Femur (tissue), 1 donor: Measurements from ENCODE around the gene SAMD4B.
"Not testable (repeated sequence)": the region's sequence is repeated elsewhere in the genome, so short reads cannot be mapped to it uniquely, and the experiment has no call there.

Experiments used
- DNase-seq: peaks from one replicate; pipeline ENCODE4 v3.0.0-alpha.2; 2017

SAMD4B gene

DNA sequence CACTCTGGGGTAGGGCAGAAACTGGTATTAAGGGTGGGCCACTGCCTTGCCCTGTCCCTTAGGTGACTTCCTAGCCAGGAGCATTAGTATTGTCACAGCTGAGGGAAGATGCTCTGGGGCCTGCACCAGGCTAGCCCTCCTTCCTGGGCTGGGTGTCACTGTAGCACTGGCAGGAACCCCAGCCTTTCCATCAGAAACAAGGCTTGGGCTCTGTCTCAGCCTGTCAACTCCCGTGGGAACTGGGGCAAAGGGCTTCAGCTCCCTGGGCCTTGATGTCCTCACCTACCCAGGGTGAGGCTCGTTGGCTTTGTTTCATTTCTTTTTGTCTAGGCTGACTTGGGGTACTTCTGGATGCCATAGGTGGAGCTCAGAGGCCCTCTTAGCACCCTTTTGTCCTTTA lies 30.7 kb downstream of the SAMD4B start:
- no peak for DNase-seq

- DNase-seq, result no peak
Measured at GRCh38 chr19:39375929-39376328, 33.7 kb downstream of the SAMD4B start.

DNA sequence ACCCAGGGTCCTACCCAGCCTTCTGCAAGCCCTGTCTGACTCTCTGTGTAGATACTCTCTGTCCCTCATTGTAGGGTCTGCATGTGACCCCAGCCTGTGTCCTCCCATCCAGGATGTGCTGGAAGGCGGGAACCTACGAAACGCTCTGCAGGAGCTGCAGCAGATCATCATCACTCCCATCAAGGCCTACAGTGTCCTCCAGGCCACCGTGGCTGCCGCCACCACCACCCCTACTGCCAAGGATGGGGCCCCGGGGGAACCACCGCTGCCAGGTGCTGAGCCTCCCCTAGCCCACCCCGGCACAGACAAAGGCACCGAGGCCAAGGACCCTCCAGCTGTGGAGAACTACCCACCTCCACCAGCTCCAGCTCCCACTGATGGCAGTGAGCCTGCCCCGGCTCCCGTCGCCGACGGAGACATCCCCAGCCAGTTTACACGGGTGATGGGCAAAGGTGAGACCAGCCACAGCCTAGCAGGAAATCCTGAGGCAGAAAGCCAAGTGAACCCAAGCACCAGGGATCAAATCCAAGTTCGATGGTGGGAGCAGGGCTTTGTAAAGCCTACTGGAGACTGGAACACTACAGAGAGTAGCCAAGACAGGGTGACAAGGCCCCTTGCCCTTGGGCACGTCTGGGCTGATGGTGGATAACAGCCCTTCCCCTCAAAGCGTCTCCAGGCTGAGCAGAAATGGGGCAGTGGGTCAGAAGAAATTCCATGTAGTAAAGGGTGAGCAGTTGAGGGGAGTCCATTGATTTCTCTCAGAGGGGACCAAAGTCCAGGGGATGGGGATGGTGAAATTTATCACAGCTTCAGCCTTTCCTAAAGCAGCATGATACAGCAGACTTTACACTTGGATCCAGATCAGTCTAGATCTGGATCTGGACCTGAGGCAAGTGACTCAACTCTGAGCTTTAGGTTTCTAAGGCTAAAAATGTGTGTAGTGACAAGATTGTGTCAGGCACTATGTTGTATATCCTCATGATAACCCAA lies 35.4 kb downstream of the SAMD4B start:
- DNase-seq, result no peak

GRCh38 chr19:39379366-39379765 lies 37.1 kb downstream of the SAMD4B start:
- DNase-seq, result not testable (repeated sequence)

- no peak for DNase-seq
Measured at GRCh38 chr19:39379865-39380396, 37.7 kb downstream of the SAMD4B start.

GRCh38 chr19:39380521-39381502 lies 38.6 kb downstream of the SAMD4B start:
- DNase-seq, result no peak

DNA sequence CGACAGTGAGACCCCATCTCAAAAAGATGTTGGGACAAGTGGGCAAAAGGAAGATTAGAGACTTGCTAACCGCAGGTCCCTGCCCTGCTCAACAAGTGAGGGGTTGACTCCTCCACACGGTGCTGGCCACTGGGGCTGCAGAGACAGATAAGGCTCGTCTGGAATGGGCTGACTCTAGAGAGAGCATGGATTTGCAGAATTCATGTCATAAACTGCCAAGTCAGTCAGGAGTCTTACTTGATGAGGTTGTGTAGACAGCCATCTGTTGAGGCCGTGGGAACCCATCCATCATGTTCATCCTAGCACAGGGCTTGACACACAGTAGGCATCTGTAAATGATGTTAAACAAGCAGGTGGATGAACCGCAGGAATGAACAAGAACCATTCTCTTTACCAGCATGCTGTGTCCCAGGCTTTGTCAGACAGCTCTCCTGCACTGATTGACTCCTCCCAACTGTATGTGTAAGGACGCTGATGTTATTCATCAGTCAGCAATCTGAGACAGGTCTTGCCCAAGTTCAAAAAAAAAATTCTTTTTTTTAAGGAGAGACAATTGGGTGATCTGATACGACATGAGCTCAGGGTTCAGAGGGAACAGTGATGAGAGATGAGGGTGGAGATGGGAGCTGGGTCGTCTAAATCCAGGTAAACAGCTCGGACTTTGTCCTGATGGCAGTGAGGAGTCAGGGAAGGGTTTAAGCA lies 39.8 kb downstream of the SAMD4B start:
- DNase-seq, result no peak

DNA sequence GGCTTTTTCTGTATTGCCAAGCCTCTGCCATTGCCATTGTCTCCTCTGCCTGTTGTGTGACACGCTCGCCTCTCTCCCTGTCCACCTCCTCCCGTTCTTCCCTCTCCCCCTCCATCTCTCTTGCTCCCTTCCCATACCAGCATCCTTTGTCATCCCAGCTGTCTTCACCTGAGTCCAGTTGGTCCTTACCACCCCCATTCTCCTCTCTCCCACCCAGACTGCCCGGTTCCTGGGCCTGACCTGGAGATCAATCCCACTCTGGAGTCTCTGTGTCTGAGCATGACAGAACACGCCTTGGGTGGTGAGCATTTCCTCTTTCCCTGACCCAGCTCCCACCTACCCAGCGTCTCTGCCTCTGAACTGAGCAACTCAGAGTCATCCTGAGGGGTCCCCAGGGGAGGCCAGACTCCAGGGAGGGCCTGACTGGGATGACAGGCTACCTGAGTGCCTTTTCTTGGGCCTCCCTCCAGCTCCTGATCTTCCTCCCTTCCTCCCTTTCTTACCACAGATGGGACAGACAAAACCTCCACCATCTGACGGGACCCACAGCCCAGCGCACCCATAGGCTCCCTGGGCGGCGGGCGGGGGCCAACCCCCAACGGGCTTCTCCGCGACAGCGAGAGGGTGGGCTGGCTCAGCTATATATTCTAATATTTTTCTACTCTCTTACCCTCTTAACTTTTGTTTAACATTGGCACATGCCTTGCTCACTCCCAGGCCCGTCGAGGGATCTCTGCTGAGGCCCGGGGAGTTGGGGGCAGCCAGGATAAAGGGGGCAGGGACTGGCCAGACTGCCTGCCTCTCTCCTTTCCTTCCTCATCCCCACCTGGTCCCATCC lies 41.0 kb downstream of the SAMD4B start:
- DNase-seq, result no peak

- DNase-seq, result no peak
Measured at GRCh38 chr19:39384839-39385568, 42.8 kb downstream of the SAMD4B start.

DNA sequence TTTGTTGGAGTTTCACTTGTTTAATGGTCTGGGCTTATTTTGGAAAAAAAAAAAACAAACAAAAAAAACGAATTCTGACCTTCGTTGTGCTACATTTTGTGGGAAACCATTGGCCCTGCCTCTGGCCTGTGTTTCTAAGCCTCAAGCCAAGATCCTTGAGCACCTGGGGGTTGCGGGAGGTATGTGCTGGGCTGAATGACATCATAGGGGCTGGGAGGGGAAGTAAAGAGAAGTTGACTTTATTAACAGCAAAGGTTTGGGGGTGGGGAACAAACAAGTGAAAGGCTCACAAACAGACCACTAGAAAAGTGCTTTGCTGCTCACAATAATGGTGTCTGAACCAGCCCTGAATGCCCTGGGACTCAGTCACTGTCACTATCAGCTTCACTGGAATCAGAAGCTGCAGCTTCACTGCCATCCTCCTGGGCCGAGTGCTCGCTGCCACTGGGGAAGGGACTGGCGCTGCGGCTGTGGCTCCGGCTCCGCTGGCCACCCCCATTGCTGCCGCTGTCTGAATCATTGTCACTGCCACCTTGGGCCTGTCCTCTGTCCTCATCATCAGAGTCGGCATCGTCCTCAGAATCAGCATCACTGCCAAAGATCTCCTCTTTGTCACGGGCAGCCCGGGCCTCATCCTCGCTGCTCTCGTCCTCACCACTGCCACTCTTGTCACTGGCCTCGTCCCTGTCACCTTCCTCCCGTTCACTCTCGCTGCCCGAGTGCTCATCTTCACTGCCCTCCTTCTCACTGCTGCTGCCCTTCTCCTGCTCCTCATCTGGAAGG lies 43.6 kb downstream of the SAMD4B start:
- no peak for DNase-seq

DNA sequence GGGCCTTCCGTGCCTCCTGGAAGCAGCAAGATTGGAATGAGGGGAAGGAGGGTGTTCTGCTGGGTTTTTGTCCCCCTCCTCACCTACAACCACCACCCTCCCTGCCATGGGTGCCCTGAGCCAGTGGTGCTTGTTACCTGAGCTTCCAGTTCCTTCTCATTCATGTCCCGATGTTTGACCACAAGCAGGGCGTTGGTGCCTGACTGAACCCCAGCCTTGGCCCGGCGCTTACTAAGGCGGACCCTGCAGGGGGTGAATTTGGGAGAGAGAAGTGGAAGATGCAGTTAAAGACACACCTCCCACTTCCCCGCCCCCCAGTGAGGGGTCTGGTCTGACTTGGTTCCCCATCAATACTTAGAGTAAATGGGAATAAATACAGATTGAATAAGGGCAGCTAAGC lies 44.3 kb downstream of the SAMD4B start:
- DNase-seq, result no peak

GRCh38 chr19:39388657-39389056 lies 46.4 kb downstream of the SAMD4B start:
- no peak for DNase-seq

DNA sequence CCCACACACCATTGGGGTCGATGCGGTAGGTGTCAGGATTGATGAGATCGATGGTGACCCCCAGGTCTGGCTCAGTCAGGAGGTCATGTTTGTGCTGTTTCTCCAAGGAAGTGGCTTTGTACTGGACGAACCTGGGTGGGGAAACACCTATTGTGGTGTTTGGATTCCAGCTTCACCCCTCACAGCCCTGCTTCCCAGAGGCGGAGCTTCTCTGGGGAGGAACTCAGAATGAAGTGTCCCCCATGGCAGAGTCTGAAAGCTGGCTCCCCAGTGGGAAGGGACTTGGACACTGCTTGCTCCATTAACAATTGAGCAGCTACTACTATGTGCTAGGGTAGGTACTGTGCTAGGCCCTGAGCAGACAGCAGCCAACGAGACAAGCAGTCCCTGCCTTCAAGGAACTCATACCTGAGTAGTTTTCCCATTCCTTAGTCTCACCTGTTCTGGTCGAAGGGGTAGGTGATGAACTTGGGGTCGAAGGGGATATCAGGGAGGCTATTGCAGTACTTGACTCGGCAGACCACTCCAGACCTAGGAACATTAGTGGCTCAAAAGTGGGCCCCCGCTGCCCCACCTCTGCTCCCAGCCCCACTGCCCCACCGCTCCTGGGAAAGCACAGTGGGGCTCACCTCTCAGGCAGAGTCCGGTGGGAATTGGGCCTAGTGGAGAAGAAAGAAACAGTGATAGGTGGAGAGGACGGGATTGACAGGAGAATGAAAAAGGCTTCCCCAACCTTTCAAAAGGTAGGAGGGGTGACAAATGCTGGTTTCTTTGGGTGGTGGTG lies 47.6 kb downstream of the SAMD4B start:
- DNase-seq, result no peak

DNA sequence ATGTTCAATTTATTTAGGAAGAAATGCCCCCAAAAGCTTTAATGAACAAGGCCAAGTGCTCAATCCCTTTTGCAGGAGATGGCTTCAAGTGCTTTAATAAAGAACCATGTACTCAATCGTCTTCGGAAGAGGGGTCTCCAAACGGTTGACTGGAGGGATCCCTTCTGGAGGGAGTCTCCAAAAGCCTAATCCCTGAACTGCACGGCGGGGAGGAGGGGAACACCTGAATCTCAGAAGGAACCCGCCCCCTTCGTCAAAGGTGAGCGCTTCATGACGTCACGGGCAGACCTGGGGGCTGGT lies 48.2 kb downstream of the SAMD4B start:
- DNase-seq, result no peak

DNA sequence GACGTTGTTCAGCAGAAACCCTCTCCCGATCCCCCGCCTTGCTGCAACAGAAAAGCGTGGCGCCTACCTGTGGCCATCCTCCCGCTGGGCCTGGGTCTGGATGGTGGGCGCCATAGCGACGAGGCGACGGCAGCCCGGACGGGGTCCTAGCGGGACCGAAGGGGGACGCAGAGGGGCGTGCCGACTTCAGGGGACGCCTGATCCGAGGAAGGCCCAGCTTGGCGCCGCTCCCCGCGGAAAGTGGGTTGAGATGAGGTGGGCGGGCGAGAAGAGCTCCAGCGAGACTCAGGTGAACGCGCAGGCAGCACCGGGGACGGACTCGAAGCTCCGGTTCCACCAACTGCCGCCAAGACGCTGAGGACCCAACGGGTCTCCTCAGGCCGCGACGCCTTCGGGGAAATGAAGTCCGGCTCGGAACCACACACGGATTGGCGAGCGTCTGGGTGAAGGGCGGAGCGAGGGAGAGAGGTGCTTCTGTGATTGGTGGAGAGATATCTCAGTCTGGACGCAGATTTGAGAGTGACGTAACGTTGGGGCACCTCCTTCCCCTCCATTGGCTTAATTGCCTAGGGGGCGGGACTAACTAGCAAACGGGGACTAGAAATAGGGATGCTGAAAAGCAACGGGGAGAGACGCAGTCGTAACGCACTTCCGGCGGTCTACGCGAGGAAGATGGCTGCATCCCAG lies 48.7 kb downstream of the SAMD4B start, which contains the start of the genes MED29 and PAF1:
TSS of gene MED29 (plus strand) at position 628 of the 687 bp plus-strand sequence. CDS start at position 673, 45 bp downstream.
TSS of gene PAF1 (minus strand) at position 356 of the 687 bp plus-strand sequence. CDS start at position 114, 242 bp downstream.
- DNase-seq, result peak; percentile 99

DNA sequence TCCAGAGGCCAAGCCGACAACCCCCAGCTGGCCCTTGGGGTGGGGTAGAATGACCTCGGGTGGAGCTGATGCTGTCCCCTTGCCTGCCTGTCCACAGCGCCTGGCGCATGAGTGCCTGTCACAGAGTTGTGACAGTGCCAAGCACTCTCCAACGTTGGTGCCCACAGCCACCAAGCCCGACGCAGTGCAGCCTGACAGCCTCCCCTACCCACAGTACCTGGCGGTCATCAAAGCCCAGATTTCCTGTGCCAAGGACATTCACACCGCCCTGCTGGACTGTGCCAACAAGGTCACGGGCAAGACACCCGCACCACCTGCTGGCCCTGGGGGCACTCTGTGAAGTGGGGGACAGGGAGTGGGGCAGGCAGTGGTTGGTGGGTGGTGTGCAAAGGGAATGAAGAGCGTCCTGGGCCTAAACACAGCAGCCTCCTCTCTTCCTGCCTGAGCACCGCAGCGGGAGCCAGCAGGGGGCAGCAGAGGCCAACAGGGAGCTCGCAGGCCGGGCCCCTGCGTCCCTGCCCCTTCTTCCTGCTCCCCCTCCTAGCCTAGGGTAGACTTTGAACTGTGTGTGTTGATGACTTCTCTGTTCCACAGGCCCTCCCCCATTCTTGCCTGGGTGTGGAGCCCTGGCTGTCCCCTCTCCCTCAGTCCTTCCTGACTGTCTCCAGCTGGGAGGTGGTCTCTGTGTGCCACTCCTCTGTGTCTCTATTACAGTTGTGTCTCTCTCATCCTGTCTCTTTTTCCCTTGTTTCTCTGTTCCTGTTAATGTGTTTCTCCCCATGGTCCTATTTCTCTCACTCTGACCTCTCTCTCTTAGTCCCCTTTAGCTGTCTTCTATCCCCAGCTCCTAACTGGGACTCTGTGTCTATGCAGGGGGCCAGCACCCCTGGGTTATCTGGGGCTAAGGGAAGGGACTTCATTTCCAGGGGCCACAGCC lies 55.4 kb downstream of the SAMD4B start:
- peak; percentile 92 for DNase-seq

DNA sequence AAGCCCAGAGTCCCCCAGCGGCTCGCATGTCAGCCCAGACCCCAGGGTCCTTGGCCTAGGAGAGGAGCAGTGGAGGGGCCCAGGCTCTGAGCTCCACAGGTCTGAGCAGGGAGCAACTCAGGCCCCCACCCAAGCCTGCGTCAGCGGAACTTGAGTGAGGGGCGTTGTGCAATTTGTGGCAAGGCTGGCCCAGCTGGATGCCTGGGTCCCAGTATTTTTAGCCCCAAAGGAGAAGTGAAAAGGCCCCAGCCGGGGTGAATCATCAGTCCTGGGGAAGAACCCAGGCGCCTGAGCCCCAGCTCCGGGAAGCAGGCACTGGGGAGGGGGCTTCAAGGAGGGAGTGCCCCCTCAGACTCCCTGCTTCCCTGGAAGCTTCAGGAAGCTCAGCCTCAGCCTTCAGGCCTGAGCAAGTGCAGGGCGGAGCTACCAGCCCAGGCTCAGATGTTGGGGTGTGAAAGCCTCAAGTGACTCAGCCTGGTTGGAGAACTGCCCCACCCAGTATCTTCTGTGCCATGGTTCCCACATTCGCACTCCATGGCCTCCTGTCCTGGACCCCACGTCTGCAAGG lies 56.2 kb downstream of the SAMD4B start:
- DNase-seq, result peak; percentile 70
